HUES64 (cell line): ENCODE results near the gene CHST8.
"Not testable (repeated sequence)": the region's sequence is repeated elsewhere in the genome, so short reads cannot be mapped to it uniquely, and the experiment has no call there.

Experiments used
- H3K27ac ChIP-seq: 2 replicates; pipeline ENCODE4 v1.7.0; 2013; ENCODE audit warnings: low read depth, low read length, inconsistent platforms
- H3K27me3 ChIP-seq: 2 replicates; pipeline ENCODE4 v1.6.1; 2013; ENCODE audit warnings: mild to moderate bottlenecking, low read length; ENCODE audit not compliant: insufficient read depth
- H3K36me3 ChIP-seq: 2 replicates; pipeline ENCODE4 v1.6.1; 2013; ENCODE audit warnings: mild to moderate bottlenecking, low read length; ENCODE audit not compliant: insufficient read depth
- H3K4me1 ChIP-seq: 2 replicates; pipeline ENCODE4 v1.6.1; 2013; ENCODE audit warnings: mild to moderate bottlenecking, low read length, moderate library complexity; ENCODE audit not compliant: insufficient read depth
- H3K4me3 ChIP-seq: 2 replicates; pipeline ENCODE4 v1.5.1; 2013; ENCODE audit warnings: mild to moderate bottlenecking, low read length, moderate library complexity
- H3K9ac ChIP-seq: 2 replicates; pipeline ENCODE4 v1.6.1; 2013; ENCODE audit warnings: mild to moderate bottlenecking, low read depth, low read length
- H3K9me3 ChIP-seq: 2 replicates; pipeline ENCODE4 v1.6.1; 2013; ENCODE audit warnings: low read depth, low read length; ENCODE audit not compliant: insufficient read depth
- WGBS: fragments of 150-250, 120-280 bp; methylation state at CpG from one replicate; pipeline ENCODE4 v1.1.7; 2013; ENCODE audit warnings: missing lambda C conversion rate; 5-methylcytosine and 5-hydroxymethylcytosine counted together

The CHST8 gene

GRCh38 chr19:33646306-33646705 lies 24.6 kb downstream of the CHST8 start:
- Histone ChIP-seq H3K27ac (no peak overlapping the region), H3K27me3 (no peaks in the 10 kb centered on the region), H3K9ac (no peak overlapping the region), H3K9me3 (no peaks in the 10 kb centered on the region), H3K4me1 (peaks cover 16% of the 10 kb centered on the region), H3K36me3 (no peaks in the 10 kb centered on the region), H3K4me3 (no peak overlapping the region)
- 93% methylated on average over 4 of the region's 4 CpGs for WGBS

- Histone ChIP-seq H3K27ac (no peak overlapping the region), H3K4me3 (no peak overlapping the region), H3K9ac (no peak overlapping the region), H3K36me3 (no peaks in the 10 kb centered on the region), H3K27me3 (no peaks in the 10 kb centered on the region), H3K9me3 (no peaks in the 10 kb centered on the region), H3K4me1 (peaks cover 16% of the 10 kb centered on the region)
- 91% methylated on average over 6 of the region's 6 CpGs for WGBS
Observed at GRCh38 chr19:33647146-33647545, 25.4 kb downstream of the CHST8 start.

DNA sequence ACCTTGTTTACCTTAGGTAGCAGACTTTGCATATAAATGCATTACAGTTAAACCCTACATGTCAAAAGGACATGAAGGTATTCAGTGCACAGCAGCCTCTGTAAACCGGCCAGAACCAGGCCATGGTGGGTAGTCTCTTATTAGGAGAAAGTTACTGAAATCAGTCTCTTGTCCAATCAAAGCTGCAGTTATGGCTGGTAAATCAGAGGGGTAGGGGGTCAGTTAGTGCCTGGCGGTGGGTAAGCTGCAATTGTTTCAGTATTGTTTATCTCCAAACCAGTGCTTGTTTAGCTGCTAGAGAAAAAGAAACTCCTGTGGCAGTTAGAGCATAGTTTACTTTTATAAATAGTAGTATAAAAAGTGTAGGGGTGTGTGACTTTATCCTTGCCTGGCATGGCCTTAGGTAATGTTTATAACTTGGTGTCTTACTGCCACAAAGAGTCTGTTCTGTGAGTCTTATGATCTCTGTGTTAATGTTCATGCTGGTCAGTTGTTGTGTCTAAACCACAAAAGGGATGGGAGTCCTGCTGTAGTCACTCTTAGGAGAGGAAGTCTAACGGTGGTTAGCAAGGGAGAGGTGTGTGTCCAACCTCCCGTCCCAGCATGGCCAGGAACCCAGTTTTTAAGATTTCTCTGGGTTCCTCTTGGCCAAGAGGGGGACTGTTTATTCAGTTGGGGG lies 28.0 kb downstream of the CHST8 start:
- H3K36me3 ChIP-seq, result no peaks in the 10 kb centered on the region
- WGBS, result 59% methylated on average over 4 of the region's 4 CpGs
- no peaks in the 10 kb centered on the region for H3K9me3 ChIP-seq
- no peaks in the 10 kb centered on the region for H3K27me3 ChIP-seq
- peaks cover 13% of the 10 kb centered on the region for H3K4me1 ChIP-seq
- H3K27ac ChIP-seq, result peak overlapping the region; percentile 28; the same call in 1 of the 2 replicates
- H3K9ac ChIP-seq, result no peak overlapping the region
- H3K4me3 ChIP-seq, result no peak overlapping the region

DNA sequence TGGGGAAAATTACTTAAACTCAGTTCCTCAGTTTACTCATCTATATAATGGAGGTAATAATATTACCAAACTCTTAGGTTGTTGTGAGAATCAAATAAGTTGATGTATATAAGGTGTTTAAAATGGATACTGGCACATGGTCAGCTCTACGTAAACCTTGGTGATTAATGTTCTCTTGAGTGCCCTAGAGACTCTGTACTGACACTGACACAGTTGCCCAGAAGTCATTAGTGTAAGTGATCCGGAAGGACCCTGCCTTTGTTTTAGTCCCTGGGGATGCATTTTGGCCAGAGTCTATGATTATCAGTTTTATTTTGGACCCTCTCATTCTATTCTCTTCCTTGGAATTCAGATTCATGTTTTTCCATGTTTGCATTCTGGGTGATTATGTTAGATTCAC lies 31.9 kb downstream of the CHST8 start:
- Histone ChIP-seq H3K4me1 (peaks cover 13% of the 10 kb centered on the region), H3K9me3 (no peaks in the 10 kb centered on the region), H3K27ac (no peak overlapping the region), H3K36me3 (no peaks in the 10 kb centered on the region), H3K27me3 (no peaks in the 10 kb centered on the region), H3K9ac (no peak overlapping the region), H3K4me3 (no peak overlapping the region)
- WGBS, result 91% methylated on average over 2 of the region's 2 CpGs

DNA sequence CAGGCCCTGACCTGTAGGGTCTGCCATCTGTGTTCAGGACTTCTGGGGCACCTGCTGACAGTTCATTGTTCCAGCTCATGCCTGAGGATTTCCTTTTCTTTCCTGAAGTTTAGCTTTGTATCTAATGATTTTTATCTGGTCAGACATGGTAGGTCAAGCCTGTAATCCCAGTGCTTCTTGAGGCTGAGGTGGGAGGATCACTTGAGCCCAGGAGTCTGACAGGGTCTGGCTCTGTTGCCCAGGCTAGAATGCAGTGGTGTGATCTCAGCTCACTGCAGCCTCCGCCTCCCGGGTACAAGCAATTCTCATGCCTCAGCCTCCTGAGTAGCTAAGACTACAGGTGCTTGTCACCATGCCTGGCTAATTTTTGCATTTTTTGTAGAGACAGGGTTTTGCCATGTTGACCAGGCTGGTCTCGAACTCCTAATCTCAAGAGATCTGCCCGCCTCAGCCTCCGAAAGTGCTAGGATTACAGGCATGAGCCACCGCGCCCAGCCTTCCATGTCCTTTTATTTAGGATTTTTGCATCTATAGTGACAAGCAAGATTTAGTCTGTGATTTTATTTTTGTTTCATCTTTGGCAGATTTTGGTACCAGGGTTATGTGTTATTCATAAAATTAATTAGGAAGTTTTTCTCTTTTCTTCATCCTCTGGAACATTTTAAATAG lies 33.2 kb downstream of the CHST8 start:
- Histone ChIP-seq H3K27ac (no peak overlapping the region), H3K4me3 (no peak overlapping the region), H3K27me3 (no peaks in the 10 kb centered on the region), H3K36me3 (no peaks in the 10 kb centered on the region), H3K9ac (no peak overlapping the region), H3K9me3 (no peaks in the 10 kb centered on the region), H3K4me1 (peaks cover 3% of the 10 kb centered on the region)
- WGBS, result 83% methylated on average over 7 of the region's 7 CpGs

- no peaks in the 10 kb centered on the region for H3K36me3 ChIP-seq
- no peaks in the 10 kb centered on the region; the same call in 1 of the 2 replicates for H3K4me1 ChIP-seq
- no peak overlapping the region for H3K9ac ChIP-seq
- H3K27me3 ChIP-seq, result no peaks in the 10 kb centered on the region
- H3K27ac ChIP-seq, result no peak overlapping the region
- no peak overlapping the region for H3K4me3 ChIP-seq
- WGBS, result 93% methylated on average over 3 of the region's 5 CpGs
- H3K9me3 ChIP-seq, result no peaks in the 10 kb centered on the region
Observed at GRCh38 chr19:33659835-33660234, 38.1 kb downstream of the CHST8 start.

DNA sequence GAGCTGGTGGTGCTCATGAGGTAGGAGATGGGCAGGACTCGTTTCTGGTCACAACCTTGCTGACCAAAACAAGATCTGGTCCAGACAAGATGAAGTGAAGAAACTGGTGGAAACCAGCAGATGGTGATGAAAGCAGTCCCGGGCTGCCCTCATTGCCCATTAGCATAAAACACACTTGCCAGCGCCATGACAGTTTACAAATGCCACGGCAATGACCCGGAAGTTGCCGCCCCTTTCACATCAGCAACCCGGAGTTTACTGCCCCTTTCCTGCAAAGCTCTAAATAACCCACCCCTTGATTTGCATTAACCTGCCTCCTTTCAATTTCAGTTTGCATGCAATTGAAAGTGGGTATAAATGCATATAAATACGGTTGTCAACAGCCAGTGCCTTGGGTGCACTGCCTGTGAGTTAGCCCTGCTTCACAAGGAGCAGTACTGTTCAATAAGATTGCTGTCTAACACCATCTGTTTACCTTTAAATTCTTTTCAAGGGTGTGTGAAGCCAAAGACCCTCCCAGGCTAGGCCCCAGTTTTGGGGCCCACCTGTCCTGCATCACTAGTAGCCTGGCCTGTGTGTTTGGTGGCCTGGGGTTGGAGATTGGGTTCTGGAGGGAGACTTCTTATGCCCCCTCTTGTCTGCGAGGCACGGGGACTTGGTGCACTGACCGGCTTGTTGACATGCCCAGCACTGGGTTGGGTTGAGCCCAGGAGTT lies 38.8 kb downstream of the CHST8 start:
- no peaks in the 10 kb centered on the region for H3K36me3 ChIP-seq
- no peaks in the 10 kb centered on the region for H3K9me3 ChIP-seq
- WGBS, result 89% methylated on average over 10 of the region's 11 CpGs
- H3K27ac ChIP-seq, result no peak overlapping the region
- no peak overlapping the region for H3K9ac ChIP-seq
- no peak overlapping the region for H3K4me3 ChIP-seq
- no peaks in the 10 kb centered on the region for H3K27me3 ChIP-seq
- H3K4me1 ChIP-seq, result no peaks in the 10 kb centered on the region; the same call in 1 of the 2 replicates

DNA sequence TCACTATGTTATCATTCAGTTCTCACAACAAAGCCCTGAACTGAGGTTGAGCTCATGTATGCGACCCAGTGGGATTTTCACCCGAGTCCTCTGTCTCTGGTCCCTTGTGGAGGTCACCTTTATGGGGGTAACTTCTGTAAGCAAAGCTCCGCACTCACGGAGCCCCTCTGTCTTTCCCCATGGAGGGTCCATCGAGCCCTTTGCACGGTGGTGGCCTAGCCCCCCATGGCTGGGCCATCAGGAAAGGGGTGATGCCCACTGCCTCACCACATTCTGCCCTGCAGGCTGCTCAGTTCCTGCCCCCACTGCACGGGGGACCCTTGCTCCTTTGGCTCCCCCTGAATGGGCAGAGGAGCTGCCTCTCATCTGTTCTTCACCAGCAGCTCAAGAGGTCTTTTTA lies 39.6 kb downstream of the CHST8 start:
- Histone ChIP-seq H3K27me3 (no peaks in the 10 kb centered on the region), H3K9ac (no peak overlapping the region), H3K4me1 (no peaks in the 10 kb centered on the region; the same call in 1 of the 2 replicates), H3K4me3 (no peak overlapping the region), H3K27ac (no peak overlapping the region), H3K9me3 (no peaks in the 10 kb centered on the region), H3K36me3 (no peaks in the 10 kb centered on the region)
- WGBS, result 93% methylated on average over 7 of the region's 7 CpGs

GRCh38 chr19:33662391-33663092 lies 40.8 kb downstream of the CHST8 start:
- 84% methylated on average over 11 of the region's 11 CpGs for WGBS
- Histone ChIP-seq H3K27me3 (no peaks in the 10 kb centered on the region), H3K9me3 (no peaks in the 10 kb centered on the region), H3K27ac (no peak overlapping the region), H3K4me1 (no peaks in the 10 kb centered on the region; the same call in 1 of the 2 replicates), H3K4me3 (no peak overlapping the region), H3K36me3 (no peaks in the 10 kb centered on the region), H3K9ac (no peak overlapping the region)

GRCh38 chr19:33663316-33663715 lies 41.6 kb downstream of the CHST8 start:
- not testable (repeated sequence) for H3K36me3 ChIP-seq, H3K27me3 ChIP-seq, H3K27ac ChIP-seq, H3K9ac ChIP-seq, H3K4me1 ChIP-seq, H3K9me3 ChIP-seq, H3K4me3 ChIP-seq
- 94% methylated on average over 9 of the region's 9 CpGs for WGBS

DNA sequence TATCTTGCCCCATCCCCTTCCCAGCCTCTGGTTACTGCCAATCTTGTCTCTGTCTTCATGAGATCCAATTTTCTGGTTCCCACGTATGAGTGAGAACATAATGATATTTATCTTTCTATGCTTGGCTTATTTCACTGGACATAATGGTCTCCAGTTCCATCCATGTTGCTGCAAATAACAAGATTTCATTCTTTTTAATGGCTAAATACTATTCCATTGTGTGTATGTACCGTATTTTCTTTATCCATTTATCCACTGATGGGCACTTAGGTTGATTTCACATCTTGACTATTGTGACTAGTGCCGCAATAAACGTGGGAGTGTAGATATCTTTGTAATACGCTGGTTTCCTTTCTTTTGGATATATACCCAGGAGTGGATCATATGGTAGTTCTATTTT lies 43.0 kb downstream of the CHST8 start:
- H3K4me1 ChIP-seq, result no peaks in the 10 kb centered on the region; the same call in 1 of the 2 replicates
- no peak overlapping the region for H3K27ac ChIP-seq
- H3K9me3 ChIP-seq, result no peaks in the 10 kb centered on the region
- H3K9ac ChIP-seq, result no peak overlapping the region
- H3K36me3 ChIP-seq, result no peaks in the 10 kb centered on the region
- no peak overlapping the region for H3K4me3 ChIP-seq
- H3K27me3 ChIP-seq, result no peaks in the 10 kb centered on the region
- 97% methylated on average over 4 of the region's 5 CpGs for WGBS
